ENCODE results near the gene CACNB1. TPM values are rescaled to one million over a fixed set of nuclear protein-coding genes. Genes with fewer than 3 reads are reported as not detected.
A peak's percentile ranks its signal among the peaks of the same experiment; 100 is the strongest.

CACNB1 gene
- total RNA-seq, 2 donors from 2014 or later, result 2.3 TPM

DNA sequence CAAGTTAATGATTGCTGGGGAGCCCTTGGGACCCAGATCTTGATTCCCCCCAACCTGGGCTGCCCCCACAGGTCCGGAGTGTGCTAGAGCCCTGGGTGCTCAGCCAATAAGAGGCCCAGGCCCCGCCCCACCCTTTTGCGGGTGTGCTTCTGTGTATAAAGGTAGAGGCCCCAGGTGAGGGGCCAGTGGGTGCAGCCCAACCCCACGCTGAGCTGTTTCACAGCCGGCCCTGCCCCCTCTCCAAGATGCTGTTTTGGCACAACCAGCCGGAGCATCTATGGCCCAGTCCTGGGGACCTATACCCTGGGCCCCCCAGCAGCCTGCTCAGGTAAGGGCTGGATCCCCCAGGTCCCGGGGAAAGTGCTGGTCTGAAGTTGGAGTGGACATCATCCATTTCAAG lies 40.1 kb upstream of the CACNB1 start:
- Histone ChIP-seq H3K27ac (no peak overlapping the region), H3K27me3 (peaks cover 0 to 6% of the 10 kb centered on the region in 2 donors), H3K36me3 (replicated peaks in 1 of 2; ENCODE audit: insufficient read depth in 1 of 2, low read depth in 2 of 2) (no peaks in the 10 kb centered on the region), H3K4me3 (no peak overlapping the region), H3K4me1 (no peaks in the 10 kb centered on the region), H3K9me3 (no peaks in the 10 kb centered on the region)
- no peak for ATAC-seq
- intact Hi-C loops (cut with DNase I), result loop anchor here (10.0 kb wide), 3 partner anchors 73 to 253 kb away; partner anchors contain the start of gene ARL5C
- WGBS, 2 donors, result 73 to 77% methylated on average over 2 to 7 of the region's 7 CpGs
- TF ChIP-seq POLR2A (IDR thresholded peaks at IDR 0.05), result no peak
- TF ChIP-seq, protein P1, sequence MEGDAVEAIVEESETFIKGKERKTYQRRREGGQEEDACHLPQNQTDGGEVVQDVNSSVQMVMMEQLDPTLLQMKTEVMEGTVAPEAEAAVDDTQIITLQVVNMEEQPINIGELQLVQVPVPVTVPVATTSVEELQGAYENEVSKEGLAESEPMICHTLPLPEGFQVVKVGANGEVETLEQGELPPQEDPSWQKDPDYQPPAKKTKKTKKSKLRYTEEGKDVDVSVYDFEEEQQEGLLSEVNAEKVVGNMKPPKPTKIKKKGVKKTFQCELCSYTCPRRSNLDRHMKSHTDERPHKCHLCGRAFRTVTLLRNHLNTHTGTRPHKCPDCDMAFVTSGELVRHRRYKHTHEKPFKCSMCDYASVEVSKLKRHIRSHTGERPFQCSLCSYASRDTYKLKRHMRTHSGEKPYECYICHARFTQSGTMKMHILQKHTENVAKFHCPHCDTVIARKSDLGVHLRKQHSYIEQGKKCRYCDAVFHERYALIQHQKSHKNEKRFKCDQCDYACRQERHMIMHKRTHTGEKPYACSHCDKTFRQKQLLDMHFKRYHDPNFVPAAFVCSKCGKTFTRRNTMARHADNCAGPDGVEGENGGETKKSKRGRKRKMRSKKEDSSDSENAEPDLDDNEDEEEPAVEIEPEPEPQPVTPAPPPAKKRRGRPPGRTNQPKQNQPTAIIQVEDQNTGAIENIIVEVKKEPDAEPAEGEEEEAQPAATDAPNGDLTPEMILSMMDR (IDR thresholded peaks at IDR 0.05), result no peak
- no peak for DNase-seq

DNA sequence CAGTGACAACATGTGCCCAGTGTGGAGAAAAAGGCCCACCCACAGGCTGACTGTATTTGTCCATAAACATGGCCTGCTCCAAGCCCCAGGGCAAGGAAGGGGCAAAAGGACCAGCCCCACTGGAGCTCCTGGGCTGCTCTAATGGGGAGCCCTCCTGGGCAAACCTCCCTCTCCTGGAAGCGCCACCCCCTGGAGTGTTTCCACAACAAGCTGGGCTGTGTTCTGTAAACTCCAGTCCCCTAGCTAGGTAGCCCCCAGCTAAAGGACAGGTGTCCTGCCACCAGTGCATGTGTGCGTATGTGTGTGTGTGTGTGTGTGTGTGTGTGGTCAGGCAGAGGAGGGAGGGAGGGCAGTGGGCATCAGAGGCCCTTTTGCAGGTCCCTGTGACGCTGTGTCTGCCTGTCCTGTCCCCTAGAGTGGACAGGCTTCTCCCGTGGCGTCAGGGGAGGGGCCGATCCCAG lies 39.5 kb upstream of the CACNB1 start:
- H3K36me3 ChIP-seq (replicated peaks in 1 of 2; ENCODE audit: insufficient read depth in 1 of 2, low read depth in 2 of 2), result no peaks in the 10 kb centered on the region
- no peak overlapping the region for H3K4me3 ChIP-seq
- no peak for DNase-seq
- ATAC-seq, result no peak
- peaks cover 4% of the 10 kb centered on the region for H3K4me1 ChIP-seq
- H3K9me3 ChIP-seq, result no peaks in the 10 kb centered on the region
- peaks cover 0 to 11% of the 10 kb centered on the region in 2 donors for H3K27me3 ChIP-seq
- H3K27ac ChIP-seq, result no peak overlapping the region
- 69 to 81% methylated on average over 4 to 6 of the region's 6 CpGs for WGBS, 2 donors
- TF ChIP-seq POLR2A (IDR thresholded peaks at IDR 0.05), result no peak
- TF ChIP-seq, protein P1 (IDR thresholded peaks at IDR 0.05), result no peak
- intact Hi-C loops (cut with DNase I), result loop anchor here (10.0 kb wide), 3 partner anchors 72 to 252 kb away; partner anchors contain the start of gene ARL5C

DNA sequence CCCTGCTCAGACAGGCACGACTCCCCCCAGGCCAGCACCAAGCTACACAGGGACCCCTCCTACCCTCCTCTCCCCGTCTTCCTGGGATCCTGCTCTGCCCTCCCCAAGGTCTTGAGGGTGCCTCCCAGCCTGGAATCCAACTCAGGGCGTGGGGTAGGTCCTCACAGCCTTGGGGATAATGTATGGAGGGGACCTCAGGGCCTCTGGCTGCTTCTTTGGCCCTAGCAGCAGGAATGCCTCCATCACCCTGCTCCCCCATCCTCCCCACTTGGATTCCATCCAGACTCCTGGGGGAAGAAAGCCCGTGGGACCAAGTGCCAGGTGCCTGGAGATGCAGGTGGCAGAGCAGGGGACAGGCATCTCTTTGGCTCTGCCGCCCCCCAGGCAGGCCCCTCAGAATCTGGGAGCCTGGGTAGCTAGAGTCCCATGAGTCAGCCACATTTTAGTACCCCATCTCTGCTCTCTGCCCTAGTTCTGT lies 39.0 kb upstream of the CACNB1 start:
- WGBS, 2 donors, result 47% methylated on average over 5 of the region's 5 CpGs; no CpG with 5 or more reads in 1 of the 2 donors
- Histone ChIP-seq H3K27ac (no peak overlapping the region), H3K4me3 (no peak overlapping the region), H3K4me1 (peaks cover 9% of the 10 kb centered on the region), H3K36me3 (replicated peaks in 1 of 2; ENCODE audit: insufficient read depth in 1 of 2, low read depth in 2 of 2) (no peaks in the 10 kb centered on the region), H3K9me3 (no peaks in the 10 kb centered on the region), H3K27me3 (peaks cover 0 to 12% of the 10 kb centered on the region in 2 donors)
- no peak for DNase-seq
- intact Hi-C loops (cut with DNase I), result loop anchor here (10.0 kb wide), 3 partner anchors 72 to 252 kb away; partner anchors contain the start of gene ARL5C
- ATAC-seq, result no peak
- TF ChIP-seq POLR2A (IDR thresholded peaks at IDR 0.05), result no peak
- TF ChIP-seq, protein P1 (IDR thresholded peaks at IDR 0.05), result no peak

DNA sequence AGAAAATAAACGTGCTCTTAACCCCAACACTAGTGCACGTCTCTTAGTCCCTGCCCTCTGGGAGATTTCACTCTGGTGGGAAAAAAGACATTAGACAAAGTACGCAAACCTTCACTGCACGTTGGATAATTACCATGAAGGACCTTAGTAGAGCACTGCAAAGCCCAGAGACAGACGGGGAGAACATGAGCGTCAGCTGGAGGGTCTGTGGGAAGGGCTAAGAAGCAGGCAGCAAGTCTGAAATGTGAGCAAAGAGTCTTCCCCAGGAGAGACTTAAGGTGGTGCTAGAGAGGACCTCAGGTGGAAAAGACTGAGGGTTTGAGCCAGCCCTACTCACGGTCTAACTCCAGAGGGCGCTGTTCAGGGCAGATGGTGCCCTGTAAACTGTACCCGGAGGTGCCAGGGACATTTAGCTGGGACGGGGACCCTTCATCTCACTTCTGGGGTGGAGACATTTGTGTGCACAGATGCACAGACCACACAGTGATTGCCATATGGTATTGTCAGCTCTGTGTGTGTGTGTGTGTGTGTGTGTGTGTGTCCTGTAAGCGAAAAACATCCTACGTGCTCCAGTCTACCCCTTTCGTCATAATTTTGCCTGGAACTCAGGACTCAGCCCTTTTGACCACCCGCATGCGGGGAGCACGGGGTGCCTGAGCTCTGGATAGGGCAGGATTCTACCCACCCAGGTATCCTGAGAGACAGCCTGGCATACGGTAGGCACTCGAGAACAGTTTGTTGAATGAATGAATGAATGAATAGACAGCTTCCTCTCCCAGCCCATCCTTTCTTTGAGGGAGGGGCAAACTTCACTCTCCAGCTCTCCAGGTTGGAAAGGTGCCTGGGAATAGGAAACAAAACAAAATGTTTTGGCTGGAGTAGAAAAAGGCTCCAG lies 38.3 kb upstream of the CACNB1 start:
- no peak overlapping the region for H3K4me3 ChIP-seq
- ATAC-seq, result peak; percentile 59
- no peak overlapping the region for H3K27ac ChIP-seq
- TF ChIP-seq POLR2A (IDR thresholded peaks at IDR 0.05), result no peak
- TF ChIP-seq, protein P1 (IDR thresholded peaks at IDR 0.05), result peak in 6 of 7 experiments; percentile 22 to 58 (median 32)
- H3K9me3 ChIP-seq, result no peaks in the 10 kb centered on the region
- DNase-seq, result peak in 2 of 4 donors; percentile 18 to 22
- peaks cover 9% of the 10 kb centered on the region for H3K4me1 ChIP-seq
- no peaks in the 10 kb centered on the region for H3K36me3 ChIP-seq (replicated peaks in 1 of 2; ENCODE audit: insufficient read depth in 1 of 2, low read depth in 2 of 2)
- WGBS, 2 donors, result 27 to 33% methylated on average over 15 to 18 of the region's 18 CpGs
- intact Hi-C loops (cut with DNase I), result loop anchor here (10.0 kb wide), 3 partner anchors 71 to 251 kb away; partner anchors contain the start of gene ARL5C
- H3K27me3 ChIP-seq, result peaks cover 0 to 12% of the 10 kb centered on the region in 2 donors
